WI38 (cell line): Measurements from ENCODE around the gene ACTR1A.

Experiments used
- H3K4me3 ChIP-seq: 2 replicates; pipeline ENCODE4 v1.5.1; 2011; ENCODE audit warnings: low read depth, mild to moderate bottlenecking, control low read depth, low read length
- CTCF ChIP-seq: IDR thresholded peaks from 2 replicates; pipeline ENCODE4 v1.5.1; 2012; ENCODE audit warnings: low read depth, mild to moderate bottlenecking, control low read depth, low read length

ACTR1A gene

GRCh38 chr10:102505462-102506115 lies 3.1 kb upstream of the ACTR1A start:
- H3K4me3 ChIP-seq, result peak overlapping the region; percentile 79
- no peak for TF ChIP-seq CTCF

GRCh38 chr10:102504976-102505300 lies 2.4 kb upstream of the ACTR1A start:
- H3K4me3 ChIP-seq, result peak overlapping the region; percentile 79
- no peak for TF ChIP-seq CTCF

- peak overlapping the region; percentile 79 for H3K4me3 ChIP-seq
- no peak for TF ChIP-seq CTCF
These were observed 1.9 kb upstream of the ACTR1A start for GRCh38 chr10:102504179-102504975.

- peak; percentile 91 for TF ChIP-seq CTCF
- H3K4me3 ChIP-seq, result peak within 1 kb of the TSS; percentile 94
These were observed 1.0 kb upstream of the ACTR1A start, which contains the start of gene SUFU for GRCh38 chr10:102503264-102504178. Gene SUFU, plus strand, starts transcription at chr10:102503972. Its CDS starts 181 bp downstream, at chr10:102504153.

GRCh38 chr10:102502029-102502336 lies 529 bp downstream of the ACTR1A start:
- TF ChIP-seq CTCF, result no peak

GRCh38 chr10:102501201-102502028 lies 1.1 kb downstream of the ACTR1A start:
- TF ChIP-seq CTCF, result no peak
- peak overlapping the region; percentile 94 for H3K4me3 ChIP-seq

More at GRCh38 chr10:102502029-102502336, 529 bp downstream of the ACTR1A start:
- H3K4me3 ChIP-seq, result peak overlapping the region; percentile 94

GRCh38 chr10:102500686-102501085 lies 1.8 kb downstream of the ACTR1A start:
- H3K4me3 ChIP-seq, result peak overlapping the region; percentile 94
